ENCODE results near the gene SEMA4D.
A peak's percentile ranks its signal among the peaks of the same experiment; 100 is the strongest.

Gene SEMA4D

GRCh38 chr9:89528131-89528530 lies 30.2 kb upstream of the SEMA4D start:
- DNase-seq (ENCODE audit: low spot score): no peak

GRCh38 chr9:89527084-89527483 lies 29.2 kb upstream of the SEMA4D start:
- DNase-seq (ENCODE audit: low spot score): peak; percentile 77

GRCh38 chr9:89526667-89527066 lies 28.8 kb upstream of the SEMA4D start:
- no peak for DNase-seq (ENCODE audit: low spot score)

GRCh38 chr9:89525446-89526374 lies 27.8 kb upstream of the SEMA4D start:
- no peak for DNase-seq (ENCODE audit: low spot score)

- DNase-seq (ENCODE audit: low spot score): no peak
These were observed 27.1 kb upstream of the SEMA4D start for GRCh38 chr9:89524963-89525362.

GRCh38 chr9:89523948-89524347 lies 26.0 kb upstream of the SEMA4D start:
- no peak for DNase-seq (ENCODE audit: low spot score)

GRCh38 chr9:89522959-89523285 lies 25.0 kb upstream of the SEMA4D start:
- DNase-seq (ENCODE audit: low spot score): no peak

- DNase-seq (ENCODE audit: low spot score): peak; percentile 60
These were observed 24.5 kb upstream of the SEMA4D start for GRCh38 chr9:89522261-89522958.

GRCh38 chr9:89519366-89519805 lies 21.5 kb upstream of the SEMA4D start:
- no peak for DNase-seq (ENCODE audit: low spot score)

- DNase-seq (ENCODE audit: low spot score): no peak
These were observed 20.8 kb upstream of the SEMA4D start for GRCh38 chr9:89518466-89519365.

GRCh38 chr9:89515416-89515815 lies 17.5 kb upstream of the SEMA4D start:
- DNase-seq (ENCODE audit: low spot score): no peak

GRCh38 chr9:89514956-89515355 lies 17.0 kb upstream of the SEMA4D start:
- no peak for DNase-seq (ENCODE audit: low spot score)

- DNase-seq (ENCODE audit: low spot score): no peak
These were observed 16.4 kb upstream of the SEMA4D start for GRCh38 chr9:89514337-89514736.

GRCh38 chr9:89513837-89514236 lies 15.9 kb upstream of the SEMA4D start:
- no peak for DNase-seq (ENCODE audit: low spot score)

GRCh38 chr9:89512382-89512781 lies 14.5 kb upstream of the SEMA4D start:
- DNase-seq (ENCODE audit: low spot score): no peak

GRCh38 chr9:89508951-89509615 lies 11.2 kb upstream of the SEMA4D start:
- no peak for DNase-seq (ENCODE audit: low spot score)

- DNase-seq (ENCODE audit: low spot score): peak; percentile 54
These were observed 8.0 kb upstream of the SEMA4D start for GRCh38 chr9:89505911-89506310.

GRCh38 chr9:89505048-89505447 lies 7.1 kb upstream of the SEMA4D start:
- no peak for DNase-seq (ENCODE audit: low spot score)

GRCh38 chr9:89502671-89503070 lies 4.8 kb upstream of the SEMA4D start:
- no peak for DNase-seq (ENCODE audit: low spot score)

- no peak for DNase-seq (ENCODE audit: low spot score)
These were observed 4.2 kb upstream of the SEMA4D start for GRCh38 chr9:89502038-89502601.

- no peak for DNase-seq (ENCODE audit: low spot score)
These were observed 3.5 kb upstream of the SEMA4D start for GRCh38 chr9:89501311-89501898.

Measured in pons (tissue), 1 donor.